GM19324 (cell line): ENCODE measurements around the gene MRPL40.

Source experiments
- ATAC-seq: cut with Tn5 transposase; IDR thresholded peaks from one replicate; pipeline ENCODE4 v1.9.1; 2021; ENCODE audit warnings: mild to moderate bottlenecking, moderate library complexity; ENCODE audit not compliant: unreplicated experiment, low FRiP score

MRPL40 gene

DNA sequence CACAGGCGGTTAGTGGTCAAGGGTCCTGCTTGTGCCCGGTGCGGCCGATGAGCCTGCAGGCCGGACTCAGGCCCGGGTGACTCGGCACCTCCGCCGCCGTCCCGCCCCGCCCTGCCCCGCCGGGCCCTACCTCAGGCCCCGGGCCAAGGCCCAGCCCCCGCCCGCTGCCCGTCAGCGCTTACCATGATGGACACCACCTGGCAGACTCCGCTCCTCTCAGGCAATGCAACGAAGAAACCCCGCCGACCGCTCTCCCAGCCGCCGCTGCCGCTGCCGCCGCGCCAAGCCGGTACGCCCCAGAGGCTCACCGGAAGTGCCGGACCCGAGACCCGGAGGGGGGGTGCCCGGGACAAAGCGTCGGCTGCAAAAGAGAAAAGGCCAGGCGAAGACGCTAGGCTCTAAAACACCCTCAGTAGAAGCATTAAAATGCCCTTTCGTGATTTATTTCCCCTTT is 46.6 kb downstream of the MRPL40 start, which contains the start of gene UFD1:
Gene UFD1 (minus strand): TSS at position 293 of the 454 bp plus-strand sequence. CDS start 108 bp downstream, at position 185.
- ATAC-seq = peak; percentile 58

DNA sequence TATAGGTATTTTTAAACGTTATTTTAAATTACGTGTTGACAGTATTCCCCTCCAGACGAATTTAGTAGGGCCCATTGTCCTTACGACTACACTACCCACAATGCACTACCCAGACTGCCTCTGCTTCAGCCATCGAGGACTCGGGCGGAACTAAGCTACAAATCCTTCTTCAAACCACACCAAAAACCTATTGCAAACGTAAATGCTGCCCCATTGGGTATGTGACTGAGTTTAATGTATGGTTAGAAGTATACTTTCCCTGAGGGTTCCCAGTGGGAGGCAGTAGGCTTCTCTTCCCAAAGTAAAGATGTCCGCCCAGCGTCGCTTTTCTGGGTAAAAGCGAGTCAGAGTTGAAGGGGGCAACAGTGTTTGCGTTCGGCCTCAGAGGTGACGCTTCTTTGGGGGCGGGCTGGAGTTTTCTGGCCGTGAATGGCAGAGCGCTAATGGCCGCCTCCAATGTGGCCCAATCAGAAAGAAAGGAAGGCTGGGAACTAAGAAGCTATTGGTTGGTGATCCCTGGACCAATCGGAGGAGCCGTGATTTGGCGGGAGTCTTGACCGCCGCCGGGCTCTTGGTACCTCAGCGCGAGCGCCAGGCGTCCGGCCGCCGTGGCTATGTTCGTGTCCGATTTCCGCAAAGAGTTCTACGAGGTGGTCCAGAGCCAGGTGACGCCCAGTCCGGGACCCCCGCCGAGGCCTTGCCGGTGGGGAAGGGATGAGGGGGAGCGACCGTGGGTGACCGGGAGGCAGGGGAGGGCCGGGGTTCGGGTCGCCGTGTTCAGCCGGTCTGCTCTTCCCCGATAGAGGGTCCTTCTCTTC is 47.2 kb downstream of the MRPL40 start, which contains the start of gene CDC45:
Gene CDC45 (plus strand): TSS at position 566 of the 818 bp plus-strand sequence. CDS start 49 bp downstream, at position 615.
- peak; percentile 90 for ATAC-seq

DNA sequence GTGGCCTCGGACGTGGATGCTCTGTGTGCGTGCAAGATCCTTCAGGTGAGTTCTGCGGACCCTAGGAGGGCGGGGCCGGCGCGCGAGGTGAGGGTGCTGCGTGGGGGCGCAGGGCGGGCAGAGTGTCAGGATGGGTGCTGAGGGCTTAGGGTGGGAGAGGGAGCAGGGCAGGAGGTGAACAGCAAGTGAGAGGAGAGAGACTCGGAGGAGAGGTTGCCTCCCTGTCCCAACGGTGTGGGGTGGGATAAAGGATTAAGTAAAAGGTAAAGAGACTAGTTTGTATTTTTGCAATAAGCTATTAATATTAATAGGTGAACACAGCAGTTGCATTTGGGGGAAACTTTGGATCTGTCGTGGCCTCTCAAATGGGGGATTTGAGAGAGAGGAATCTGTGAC is 47.8 kb downstream of the MRPL40 start:
- no peak for ATAC-seq

DNA sequence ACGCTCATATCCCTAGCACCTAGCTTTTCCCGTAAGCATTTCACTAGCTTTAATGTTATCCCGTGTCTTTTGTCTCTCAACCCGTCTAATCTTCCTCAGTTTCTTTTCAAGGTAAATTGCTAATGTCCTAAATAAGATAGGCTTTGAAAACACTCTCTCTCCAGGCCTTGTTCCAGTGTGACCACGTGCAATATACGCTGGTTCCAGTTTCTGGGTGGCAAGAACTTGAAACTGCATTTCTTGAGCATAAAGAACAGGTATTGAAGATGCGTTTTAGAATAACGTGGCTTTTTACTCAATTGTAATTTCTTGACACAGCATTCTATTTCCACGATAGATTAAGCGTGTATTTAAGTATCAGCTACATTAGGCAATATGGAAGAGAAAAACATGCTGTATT is 48.4 kb downstream of the MRPL40 start:
- no peak for ATAC-seq

DNA sequence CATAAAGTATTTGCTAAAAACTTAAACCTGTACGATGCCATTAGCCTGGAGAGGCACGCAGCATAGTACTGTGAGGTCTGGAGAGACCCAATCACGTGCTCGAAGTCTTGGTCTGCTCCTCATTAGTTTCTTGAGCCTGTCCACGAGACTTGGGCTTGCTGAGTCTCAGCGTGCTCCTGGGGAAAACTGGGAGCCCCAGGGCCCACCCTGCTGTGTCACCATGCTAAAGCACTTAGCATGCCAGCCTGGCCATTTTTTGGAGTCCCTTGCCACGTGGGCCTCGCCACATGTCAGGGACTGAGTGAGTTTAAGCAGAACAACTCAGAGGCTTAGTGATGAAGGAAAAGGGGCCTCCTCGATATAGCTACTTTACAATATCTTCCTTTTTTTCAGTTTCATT is 50.0 kb downstream of the MRPL40 start:
- ATAC-seq = no peak

DNA sequence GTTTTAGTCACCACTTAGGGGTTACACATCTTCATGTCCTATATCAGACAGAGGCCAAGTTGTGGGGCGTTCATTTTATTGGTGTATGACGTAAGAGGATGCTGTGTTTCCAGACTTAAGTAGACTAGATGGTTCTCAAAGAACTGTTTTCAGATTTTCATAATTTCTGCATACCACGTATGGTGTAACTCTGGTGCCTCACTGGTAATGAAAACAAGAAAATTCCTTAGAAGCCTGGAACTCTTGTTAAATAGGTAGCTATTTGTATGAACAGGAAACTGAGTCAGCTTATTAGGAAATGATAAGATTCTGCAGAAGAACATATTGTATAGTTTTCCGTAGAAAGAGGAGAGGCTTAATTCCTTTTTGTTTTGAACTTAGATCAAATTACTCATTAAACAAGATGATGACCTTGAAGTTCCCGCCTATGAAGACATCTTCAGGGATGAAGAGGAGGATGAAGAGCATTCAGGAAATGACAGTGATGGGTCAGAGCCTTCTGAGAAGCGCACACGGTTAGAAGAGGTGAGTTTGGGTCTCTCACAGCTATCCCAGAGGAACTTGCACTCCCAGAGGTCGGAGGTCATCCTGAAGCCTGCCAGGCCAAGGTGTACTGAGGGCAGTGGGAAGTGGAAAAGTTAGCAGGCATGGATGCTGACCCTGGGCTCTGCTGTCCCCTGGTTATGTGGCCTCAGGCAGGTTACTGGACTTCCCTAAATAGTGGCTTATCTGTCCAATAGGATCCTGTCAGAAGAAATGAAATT is 51.3 kb downstream of the MRPL40 start:
- no peak for ATAC-seq
